Middle frontal gyrus (tissue), 1 donor: ENCODE data around the gene SORCS2.

Source experiments
- DNase-seq: peaks from one replicate; pipeline ENCODE4 v3.0.0-alpha.2; 2015; ENCODE audit warnings: low spot score; ENCODE audit errors: extremely low spot score

SORCS2 gene

GRCh38 chr4:7675612-7676320 is 483.4 kb downstream of the SORCS2 start:
- no peak for DNase-seq

GRCh38 chr4:7676398-7676922 is 484.1 kb downstream of the SORCS2 start:
- no peak for DNase-seq

DNA sequence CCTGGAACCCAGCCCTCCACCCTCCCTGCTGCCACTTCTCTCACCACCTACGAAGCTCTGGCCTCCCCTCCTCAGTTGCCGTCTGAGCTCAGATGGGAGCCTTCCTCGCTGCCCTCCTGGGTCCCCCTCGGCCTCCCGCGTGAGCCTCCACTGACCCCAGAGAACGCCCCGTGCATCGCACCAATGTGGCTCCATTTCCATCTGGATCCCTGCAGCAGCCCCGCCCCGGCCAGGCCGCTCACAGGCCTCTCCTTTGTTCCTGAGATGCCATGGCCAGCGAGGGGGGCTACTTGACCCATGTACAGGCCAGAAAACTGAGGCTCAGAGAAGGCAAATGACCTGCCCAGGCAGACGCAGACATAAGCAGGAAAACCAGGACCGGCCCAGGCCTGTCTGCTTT is 484.7 kb downstream of the SORCS2 start:
- no peak for DNase-seq

DNA sequence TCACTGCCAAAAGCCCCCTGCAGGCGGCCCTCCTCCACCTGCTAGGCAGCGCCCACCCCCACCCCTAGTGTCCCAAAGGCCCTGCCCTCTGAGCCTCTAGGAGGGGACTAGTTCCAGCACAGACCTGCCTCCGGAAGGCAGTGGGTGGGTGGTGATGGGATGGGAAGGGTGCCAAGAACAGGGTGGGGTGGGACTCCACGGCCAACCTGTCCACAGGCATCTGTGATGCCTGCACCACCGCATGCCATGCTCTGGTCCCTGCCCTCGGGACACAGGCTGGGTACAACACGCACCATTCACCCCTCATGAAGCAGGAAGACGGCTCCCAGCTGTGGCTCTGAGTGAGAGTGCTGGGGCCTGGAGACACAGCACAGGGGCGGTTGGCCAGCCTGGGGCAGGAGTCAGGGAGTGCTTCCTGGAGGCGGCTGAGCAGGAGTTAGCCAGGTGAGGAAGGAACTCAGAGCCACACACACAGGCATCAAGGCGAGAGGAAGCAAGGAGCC is 485.5 kb downstream of the SORCS2 start:
- DNase-seq: no peak

GRCh38 chr4:7678318-7678852 is 486.0 kb downstream of the SORCS2 start:
- DNase-seq: no peak

DNA sequence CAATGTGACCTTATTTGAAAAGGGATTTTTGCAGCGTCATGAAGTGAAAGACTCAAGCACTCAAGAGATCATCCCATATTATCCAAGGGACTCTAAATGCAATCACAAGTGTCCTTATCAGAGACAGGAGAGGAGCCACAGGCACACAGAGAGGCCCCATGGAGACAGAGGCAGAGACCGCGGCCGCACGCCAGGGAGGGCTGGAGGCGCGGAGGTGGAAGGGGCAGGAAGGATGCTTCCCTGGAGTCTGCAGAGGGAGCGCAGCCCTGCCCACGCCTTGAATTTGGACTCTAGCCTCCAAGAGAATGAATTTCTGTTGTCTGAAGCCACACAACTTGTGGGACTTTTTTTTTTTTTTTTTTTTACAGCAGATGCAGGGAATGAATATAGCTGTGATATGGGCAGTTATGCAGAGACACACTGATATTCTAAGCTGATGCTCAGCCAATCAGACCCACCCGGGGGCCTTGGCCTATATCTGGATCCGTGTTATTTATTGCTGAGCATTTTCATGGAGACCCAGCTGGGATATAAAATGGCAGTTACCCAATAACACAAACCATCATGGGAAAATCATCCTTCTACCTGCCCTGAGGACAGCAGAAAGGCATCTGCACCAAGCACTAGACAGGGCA is 487.2 kb downstream of the SORCS2 start:
- no peak for DNase-seq

DNA sequence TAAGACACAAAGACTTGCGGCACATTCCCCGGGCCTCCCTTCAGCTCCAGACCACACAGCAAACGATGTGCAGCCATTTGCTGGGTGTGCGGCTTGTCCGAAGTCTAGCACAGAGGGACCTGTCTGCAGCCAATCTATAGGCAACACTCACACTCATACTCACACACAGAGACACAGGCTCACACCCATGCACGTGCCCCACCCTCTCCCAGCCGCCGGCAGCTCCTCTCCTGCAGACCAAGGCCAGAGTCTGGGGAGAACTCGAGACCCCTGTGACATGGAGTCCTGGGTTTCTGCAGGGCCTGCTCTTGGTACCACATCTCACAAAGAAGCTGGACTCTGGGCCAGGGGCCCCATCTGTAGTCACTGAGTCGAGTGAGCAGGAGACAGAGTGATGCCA is 487.8 kb downstream of the SORCS2 start:
- DNase-seq: no peak

GRCh38 chr4:7680731-7681130 is 488.4 kb downstream of the SORCS2 start:
- no peak for DNase-seq

GRCh38 chr4:7683126-7683703 is 490.9 kb downstream of the SORCS2 start:
- no peak for DNase-seq

DNA sequence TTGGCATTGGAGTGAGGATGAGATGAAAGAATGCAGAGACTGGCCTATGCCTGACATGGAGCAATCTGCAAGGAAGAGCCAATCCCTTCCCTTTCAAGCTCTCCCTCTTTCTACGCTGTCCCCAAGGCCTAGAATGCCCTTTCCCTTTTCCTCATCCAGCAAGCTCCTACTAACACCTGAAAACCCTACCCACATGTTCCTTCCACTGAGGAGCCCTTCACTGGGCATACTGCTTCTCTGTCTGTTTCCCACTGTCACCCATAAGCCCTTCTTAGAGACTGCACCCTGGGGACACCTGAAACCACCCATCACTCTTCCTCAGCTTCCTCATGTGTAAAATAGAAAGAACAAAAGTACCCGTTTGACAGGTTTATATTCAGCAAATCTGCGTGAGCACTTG is 492.0 kb downstream of the SORCS2 start:
- no peak for DNase-seq

- no peak for DNase-seq
Observed at GRCh38 chr4:7686070-7686870, 493.9 kb downstream of the SORCS2 start.

- no peak for DNase-seq
Observed at GRCh38 chr4:7687006-7687405, 494.7 kb downstream of the SORCS2 start.

DNA sequence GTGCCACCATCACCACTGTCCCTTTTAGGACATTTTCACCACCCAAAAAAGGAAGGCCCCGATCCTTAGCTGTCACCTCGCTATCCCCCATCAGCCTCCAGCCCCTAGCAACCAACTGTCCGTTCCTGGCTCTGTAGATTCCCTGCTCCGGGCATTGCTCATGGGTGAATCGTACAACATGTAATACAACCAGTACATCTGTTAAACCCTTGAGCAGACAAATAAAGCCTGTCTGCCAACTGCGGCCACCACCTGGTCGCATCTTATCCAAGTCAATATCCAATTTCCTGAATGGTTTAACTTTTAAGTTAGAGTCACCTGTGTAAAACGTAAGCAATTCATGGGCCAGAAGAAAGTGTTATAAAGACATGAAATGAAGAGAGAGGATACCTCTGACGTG is 495.5 kb downstream of the SORCS2 start:
- no peak for DNase-seq

DNA sequence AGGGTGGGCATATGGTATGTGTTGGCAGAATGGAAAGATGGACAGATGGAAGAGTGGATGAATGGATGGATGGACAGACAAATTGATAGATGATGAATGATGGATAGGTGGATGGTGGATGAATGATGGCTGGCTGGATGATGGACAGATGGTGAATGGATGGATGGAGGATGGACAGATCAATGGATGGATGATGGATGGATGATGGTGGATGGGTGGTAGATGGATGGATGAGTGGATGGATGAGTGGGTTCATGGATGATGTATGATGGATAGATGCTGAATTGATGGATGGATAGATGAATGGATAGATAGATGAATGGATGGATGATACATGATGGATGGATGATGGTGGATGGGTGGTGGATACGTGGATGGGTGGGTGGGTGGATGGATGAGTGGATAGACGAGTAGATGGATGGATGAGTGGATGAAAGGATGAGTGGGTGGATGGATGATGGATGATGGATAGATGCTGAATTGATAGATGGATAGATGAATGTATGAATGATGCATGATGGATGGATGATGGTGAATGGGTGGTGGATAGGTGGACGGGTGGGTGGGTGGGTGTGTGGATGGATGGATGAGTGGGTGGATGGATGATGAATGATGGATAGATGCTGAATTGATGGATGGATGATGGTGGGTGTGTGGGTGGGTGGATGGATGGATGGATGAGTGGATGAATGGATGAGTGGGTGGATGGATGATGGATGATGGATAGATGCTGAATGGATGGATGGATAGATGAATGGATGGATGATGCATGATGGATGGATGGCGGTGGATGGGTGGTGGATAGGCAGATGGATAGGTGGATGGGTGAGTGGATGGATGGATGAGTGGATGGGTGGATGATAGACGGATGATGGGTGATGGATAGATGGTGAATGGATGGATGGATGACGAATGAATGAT is 497.7 kb downstream of the SORCS2 start:
- DNase-seq: no peak

DNA sequence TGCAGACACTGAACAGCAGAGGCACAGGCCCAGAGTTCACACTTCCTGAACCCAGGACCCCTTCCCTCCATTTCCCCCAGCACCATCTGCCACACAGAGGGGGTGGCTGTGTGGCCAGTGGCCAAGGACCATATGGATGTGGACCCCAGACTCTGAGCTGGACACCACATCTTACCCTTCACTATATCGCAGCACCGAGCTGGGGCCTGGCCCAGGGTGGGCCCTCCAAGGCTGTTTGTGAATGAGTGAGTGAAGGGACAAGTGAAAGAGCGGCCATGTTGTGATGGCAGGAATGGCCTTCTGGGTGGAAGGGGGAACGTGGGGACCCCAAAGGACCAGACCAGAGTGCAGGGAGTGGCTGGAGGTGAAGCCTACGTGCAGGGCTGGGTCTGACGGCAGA is 498.7 kb downstream of the SORCS2 start:
- no peak for DNase-seq

GRCh38 chr4:7691982-7692381 is 499.6 kb downstream of the SORCS2 start:
- no peak for DNase-seq

DNA sequence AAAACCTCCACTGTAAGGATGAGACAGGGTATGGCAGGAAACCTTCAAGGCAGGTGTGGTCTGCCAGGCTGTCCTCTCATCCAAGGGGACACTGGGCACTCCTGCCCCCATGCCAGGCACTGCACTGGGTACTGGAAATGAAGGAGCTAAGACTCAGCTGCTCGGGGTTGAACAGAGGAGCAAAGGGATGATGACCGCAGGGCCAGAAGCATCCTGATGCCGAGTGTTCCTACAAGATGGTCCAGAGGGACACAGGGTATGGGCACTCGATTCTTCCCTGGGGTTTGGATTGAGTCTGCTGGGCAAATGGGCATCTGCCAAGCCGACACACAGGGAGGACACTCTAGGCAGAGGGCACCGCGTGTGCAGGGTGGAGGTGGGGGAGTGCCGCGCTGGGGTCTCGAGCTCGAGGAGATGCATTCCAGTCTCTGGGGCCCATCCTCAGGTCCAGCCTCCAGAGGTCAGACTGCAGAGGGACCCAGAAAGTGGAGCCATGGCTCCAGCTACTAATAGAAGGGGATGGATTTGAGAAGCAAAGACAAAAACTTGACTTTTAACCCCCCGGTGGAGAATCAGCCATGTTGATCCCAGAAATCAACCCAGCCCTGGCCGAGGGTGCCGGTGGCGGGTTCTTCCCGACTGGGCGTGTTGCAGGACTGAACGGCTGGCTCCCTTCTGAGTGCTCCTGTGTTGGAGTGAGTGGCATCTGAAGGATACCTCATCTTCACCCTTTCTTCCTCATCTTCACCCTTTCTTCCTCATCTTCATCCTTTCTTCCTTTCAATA is 500.3 kb downstream of the SORCS2 start:
- no peak for DNase-seq

GRCh38 chr4:7693237-7693608 is 500.9 kb downstream of the SORCS2 start:
- DNase-seq: no peak

DNA sequence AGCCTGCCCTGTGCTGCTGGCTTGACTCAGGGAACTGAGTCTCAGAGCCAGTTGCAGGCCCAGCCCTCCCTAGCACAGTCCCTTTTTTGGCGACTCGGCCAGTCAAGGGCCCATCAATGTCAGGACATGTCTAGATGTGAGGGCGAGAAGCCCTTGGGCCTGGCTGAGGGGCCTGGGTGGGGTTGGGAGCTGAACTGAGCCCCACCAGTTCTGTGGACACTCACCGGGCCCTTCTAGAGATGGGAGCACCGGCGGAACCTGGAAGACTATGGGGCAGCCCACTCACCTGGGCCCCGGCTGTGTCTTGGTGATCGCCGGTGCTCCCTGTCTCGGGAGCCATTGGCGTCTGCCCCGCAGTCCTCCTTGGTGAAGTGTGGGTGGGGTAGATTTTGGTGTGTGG is 501.4 kb downstream of the SORCS2 start:
- no peak for DNase-seq

DNA sequence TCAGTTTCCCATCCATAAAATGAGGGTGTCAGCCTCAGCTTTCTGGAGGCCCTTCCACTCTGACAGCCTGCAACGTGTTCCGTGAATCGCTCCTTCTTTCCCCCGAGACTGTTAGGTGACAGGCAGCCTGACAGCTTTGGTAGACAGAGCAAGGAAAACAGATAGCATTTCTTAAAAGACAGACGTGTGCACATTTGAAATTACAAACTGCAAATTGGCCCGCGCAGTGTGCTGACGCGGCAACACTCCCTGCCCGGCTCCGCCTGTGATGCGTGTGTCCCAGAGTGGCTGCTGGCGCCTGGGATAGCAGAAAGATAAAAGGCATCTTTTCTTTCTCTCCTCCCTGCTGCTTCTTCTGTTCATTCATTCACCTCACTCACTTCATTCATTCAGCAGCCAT is 502.0 kb downstream of the SORCS2 start:
- no peak for DNase-seq
